SK-N-MC (cell line): ENCODE data around the gene GSTA5.
"Not testable (repeated sequence)": the region's sequence is repeated elsewhere in the genome, so short reads cannot be mapped to it uniquely, and the experiment has no call there.

Source experiments
- DNase-seq: peaks from one replicate; pipeline ENCODE4 v3.0.0-alpha.2; 2011; ENCODE audit warnings: low read depth, low spot score
- H3K27ac ChIP-seq: fragments of 200-600 bp; sonication (generic); 2 replicates; pipeline ENCODE4 v1.5.1; 2016; ENCODE audit warnings: mixed run types
- H3K36me3 ChIP-seq: fragments of 200-600 bp; sonication (generic); 2 replicates; pipeline ENCODE4 v1.6.1; 2017; ENCODE audit warnings: antibody characterized with exemption, low read length, mixed read lengths; ENCODE audit not compliant: insufficient read depth
- H3K4me3 ChIP-seq: fragments of 200-600 bp; sonication (generic); 2 replicates; pipeline ENCODE4 v1.5.1; 2016
- H3K9ac ChIP-seq: fragments of 200-600 bp; sonication (generic); 2 replicates; pipeline ENCODE4 v1.8.0; 2017; ENCODE audit warnings: mixed run types, mixed read lengths; ENCODE audit not compliant: insufficient read length
- H3K9me3 ChIP-seq: fragments of 200-600 bp; sonication (generic); 2 replicates; pipeline ENCODE4 v1.6.1; 2017; ENCODE audit warnings: low read depth, mild to moderate bottlenecking, antibody characterized with exemption, low read length, moderate library complexity, mixed read lengths
- EZH2 ChIP-seq: fragments of 200-600 bp; sonication (generic); IDR thresholded peaks from one replicate; pipeline ENCODE4 v1.6.1; 2017; ENCODE audit warnings: antibody characterized with exemption
- FOXP2 ChIP-seq: optimal IDR thresholded peaks from 2 replicates; pipeline ENCODE3; 2011; ENCODE audit warnings: mild to moderate bottlenecking, moderate library complexity; ENCODE audit not compliant: insufficient read depth; ENCODE audit errors: extremely low read length, control extremely low read depth
- POLR2AphosphoS5 ChIP-seq: IDR thresholded peaks from 2 replicates; pipeline ENCODE4 v1.6.1; 2012; ENCODE audit warnings: mild to moderate bottlenecking, low read depth, low read length, borderline replicate concordance

The GSTA5 gene

DNA sequence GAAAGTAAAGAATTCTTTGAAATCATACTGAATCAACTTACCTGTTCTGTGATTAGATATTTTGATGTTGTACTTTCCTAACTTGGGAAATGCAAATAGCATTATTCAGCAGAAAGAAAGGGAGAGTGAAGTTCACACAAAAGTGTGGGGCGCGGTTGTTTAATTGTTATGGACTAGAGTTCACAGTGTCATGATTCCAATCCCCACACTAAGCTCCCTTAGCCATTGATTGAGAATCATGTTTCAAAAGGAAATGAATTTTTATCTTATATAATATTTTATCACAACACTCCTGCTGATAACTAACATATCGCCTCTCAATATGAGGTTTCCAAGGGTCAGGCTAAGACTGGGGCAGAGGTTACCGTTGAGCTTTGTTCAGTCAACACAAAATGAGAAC, 3.0 kb upstream of the GSTA5 start:
- H3K27ac ChIP-seq = no peak overlapping the region
- no peak for TF ChIP-seq EZH2
- TF ChIP-seq POLR2AphosphoS5 = no peak
- TF ChIP-seq FOXP2 = no peak

DNA sequence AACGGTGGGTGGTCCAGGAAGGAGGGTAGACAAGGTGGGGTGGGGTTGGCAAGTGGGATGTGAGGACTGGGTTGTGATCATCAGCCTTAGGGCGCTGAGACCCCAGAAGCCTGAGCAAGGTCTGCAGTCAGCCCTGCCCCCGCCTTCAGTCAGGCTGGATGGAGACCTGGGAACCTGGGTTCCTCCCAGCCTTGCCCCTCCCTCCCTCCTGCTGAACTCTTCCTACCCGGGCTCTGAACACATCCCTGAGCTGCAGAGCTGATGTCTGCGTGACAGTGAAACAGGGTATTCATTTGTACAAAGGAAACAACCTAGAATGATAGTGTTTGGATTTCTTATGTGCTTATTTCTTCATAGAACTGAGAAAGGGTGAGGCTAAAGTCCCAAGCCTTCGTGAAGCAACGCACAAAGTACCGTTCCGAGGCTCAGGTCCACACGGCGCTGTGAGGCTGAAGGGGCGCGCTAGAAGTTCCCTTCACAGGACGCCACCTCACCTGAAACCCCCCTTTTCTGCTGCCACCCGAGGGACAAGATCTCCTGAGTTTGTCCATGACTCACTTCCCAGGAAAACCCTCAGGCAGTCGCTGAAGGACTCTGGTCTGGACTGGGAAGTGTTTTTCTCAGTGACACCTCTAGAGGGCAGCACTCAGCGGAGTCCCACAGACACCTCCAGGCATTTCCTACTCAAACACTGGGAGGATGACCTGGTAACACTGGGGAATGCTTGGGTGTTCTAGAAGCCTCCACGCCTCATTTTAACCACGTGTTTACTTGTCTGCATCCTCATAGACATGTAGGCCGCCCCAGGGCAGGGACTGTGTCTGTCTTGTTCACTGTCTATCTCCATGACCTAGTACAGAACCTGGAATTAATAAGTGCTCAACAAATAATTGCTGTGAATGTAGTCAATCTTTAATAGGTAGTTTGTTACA, 1.2 kb downstream of the GSTA5 start:
- Histone ChIP-seq H3K9ac (no peak overlapping the region), H3K9me3 (no peaks in the 10 kb centered on the region), H3K4me3 (no peak overlapping the region), H3K36me3 (no peaks in the 10 kb centered on the region), H3K27ac (no peak overlapping the region)
- peak; percentile 20 for DNase-seq
- no peak for TF ChIP-seq EZH2
- no peak for TF ChIP-seq FOXP2
- no peak for TF ChIP-seq POLR2AphosphoS5

More for the DNA sequence above, 3.0 kb upstream of the GSTA5 start:
- H3K36me3 ChIP-seq = no peaks in the 10 kb centered on the region
- DNase-seq = no peak
- H3K9me3 ChIP-seq = no peaks in the 10 kb centered on the region
- H3K4me3 ChIP-seq = no peak overlapping the region
- H3K9ac ChIP-seq = no peak overlapping the region

DNA sequence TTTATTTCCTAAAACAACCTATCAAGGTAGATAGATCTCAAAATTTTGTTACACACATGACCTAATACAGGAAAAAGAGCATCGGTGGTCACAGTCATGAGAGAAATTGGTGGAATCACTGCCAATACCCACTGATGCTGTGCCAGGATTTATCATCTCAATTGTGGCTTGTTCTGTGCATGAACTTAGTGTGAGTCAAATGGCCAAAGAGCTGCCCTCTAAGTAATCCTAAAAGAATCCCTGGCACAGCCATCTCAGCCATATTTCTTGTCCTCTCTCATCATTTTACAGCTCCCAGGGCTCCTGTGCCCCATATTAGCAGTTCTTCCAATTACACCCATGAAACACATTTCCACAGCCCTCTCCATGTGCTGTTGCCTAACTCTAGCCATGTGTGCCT, 6.1 kb downstream of the GSTA5 start:
- H3K9ac ChIP-seq = no peak overlapping the region
- no peak for DNase-seq
- H3K9me3 ChIP-seq = no peaks in the 10 kb centered on the region
- no peaks in the 10 kb centered on the region for H3K36me3 ChIP-seq
- no peak for TF ChIP-seq POLR2AphosphoS5
- TF ChIP-seq EZH2 = no peak
- TF ChIP-seq FOXP2 = no peak
- no peak overlapping the region for H3K4me3 ChIP-seq
- H3K27ac ChIP-seq = no peak overlapping the region

DNA sequence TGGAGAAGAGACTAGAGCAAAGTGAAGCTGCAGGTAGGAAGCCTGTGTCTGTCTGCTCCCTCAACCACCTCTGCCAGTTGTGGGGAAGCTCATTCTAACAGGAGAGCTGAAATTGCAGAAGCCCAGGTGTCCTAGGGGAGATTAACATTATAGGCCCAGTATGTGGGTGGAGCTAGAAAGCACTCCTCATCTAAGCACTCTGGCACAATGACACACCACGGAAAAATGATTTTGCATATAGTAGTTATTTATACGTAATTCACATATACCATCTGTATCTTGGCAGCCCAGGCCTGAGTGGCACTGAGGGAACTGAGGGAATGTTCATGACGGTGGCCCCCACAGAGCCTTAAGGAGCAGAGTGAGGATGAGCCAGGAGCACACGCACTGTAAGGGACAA, 9.7 kb downstream of the GSTA5 start:
- H3K4me3 ChIP-seq, H3K9me3 ChIP-seq, H3K27ac ChIP-seq, H3K9ac ChIP-seq, DNase-seq, H3K36me3 ChIP-seq: not testable (repeated sequence)

DNA sequence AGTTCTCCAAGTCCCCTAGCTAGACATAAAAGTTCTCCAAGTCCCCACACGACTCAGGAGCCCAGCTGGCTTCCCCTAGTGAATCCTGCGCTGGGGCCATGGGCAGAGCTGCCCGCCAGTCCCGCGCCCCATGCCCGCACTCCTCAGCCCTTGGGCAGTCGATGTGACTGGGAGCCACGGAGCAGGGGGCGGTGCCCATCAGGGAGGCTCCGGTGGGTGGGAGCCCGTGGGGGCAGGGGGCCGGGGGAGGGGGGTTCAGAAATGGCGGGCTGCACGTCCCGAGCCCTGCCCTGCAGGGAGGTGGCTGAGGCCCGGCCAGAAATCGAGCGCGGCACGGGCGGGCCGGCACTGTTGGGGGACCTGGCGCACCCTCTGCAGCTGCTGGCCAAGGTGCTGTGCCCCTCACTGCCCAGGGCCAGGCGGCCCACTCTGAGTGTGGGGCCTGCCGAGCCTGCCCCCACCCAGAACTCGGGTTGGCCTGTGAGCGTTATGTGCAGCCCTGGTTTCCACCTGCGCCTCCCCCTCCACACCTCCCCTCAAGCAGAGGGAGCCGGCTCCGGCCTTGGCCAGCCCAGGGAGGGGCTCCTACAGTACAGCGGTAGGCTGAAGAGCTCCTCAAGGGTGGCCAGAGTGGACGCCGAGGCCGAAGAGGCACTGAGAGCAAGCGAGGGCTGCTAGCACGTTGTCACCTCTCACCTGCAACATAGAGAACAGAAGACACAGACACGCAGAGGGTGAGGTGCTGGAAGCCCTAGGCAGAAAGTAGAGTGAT, 11.4 kb downstream of the GSTA5 start:
- DNase-seq = no peak
- TF ChIP-seq EZH2 (no peak), POLR2AphosphoS5 (no peak), FOXP2 (no peak)
- no peak overlapping the region for H3K27ac ChIP-seq
- H3K4me3 ChIP-seq = no peak overlapping the region
- H3K36me3 ChIP-seq = no peaks in the 10 kb centered on the region
- H3K9ac ChIP-seq = no peak overlapping the region
- no peaks in the 10 kb centered on the region for H3K9me3 ChIP-seq

DNA sequence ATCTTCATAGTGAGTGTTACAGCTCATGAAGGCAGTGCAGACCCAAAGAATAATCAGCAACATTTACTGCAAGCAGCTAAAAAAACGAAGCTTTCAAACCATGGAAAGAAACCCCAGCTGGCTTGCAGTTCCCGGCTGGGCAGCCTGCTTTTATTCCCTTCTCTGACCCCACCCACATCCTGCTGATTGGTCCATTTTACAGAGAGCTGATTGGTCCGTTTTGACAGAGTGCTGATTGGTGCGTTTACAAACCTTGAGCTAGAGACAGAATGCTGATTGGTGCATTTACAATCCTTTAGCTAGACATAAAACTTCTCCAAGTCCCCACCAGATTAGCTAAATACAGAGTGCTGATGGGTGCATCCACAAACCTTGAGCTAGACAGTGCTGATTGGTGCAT, 12.0 kb downstream of the GSTA5 start:
- not testable (repeated sequence) for H3K27ac ChIP-seq, H3K9me3 ChIP-seq, H3K9ac ChIP-seq, DNase-seq, H3K4me3 ChIP-seq, H3K36me3 ChIP-seq

DNA sequence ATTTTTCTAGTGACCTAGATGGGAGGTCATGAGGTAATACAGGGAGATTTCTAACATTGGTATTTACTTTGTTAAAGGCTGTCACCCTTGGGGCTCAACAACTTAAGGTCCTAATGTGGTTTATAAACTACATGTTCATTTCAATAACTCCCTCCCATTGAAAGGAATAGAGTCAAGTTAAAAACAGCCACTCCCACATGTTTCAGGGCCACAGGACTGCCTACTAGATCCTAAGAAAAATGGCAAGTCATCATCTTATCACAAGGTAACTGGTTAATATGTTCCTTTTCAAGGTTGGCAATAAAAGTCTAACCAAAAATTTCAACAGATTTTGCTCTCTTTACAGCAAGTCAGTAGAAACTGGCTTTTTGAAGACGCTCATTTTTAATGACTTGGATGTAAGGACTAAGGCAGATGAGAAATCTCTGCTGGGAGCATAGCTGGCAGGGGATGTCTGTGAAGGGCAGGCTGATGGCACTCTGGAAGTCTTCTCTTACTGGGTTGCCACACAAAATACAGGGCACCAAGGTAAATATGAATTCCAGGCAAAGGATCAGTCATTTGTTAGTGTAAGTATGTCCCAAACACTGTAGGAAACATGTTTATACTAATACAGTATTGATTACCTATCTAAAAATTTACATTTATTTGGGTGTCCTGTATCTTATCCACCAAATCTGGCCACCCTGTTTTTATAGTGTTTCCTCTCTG, 13.4 kb downstream of the GSTA5 start:
- not testable (repeated sequence) for H3K27ac ChIP-seq, DNase-seq, H3K9ac ChIP-seq, H3K9me3 ChIP-seq, H3K4me3 ChIP-seq, H3K36me3 ChIP-seq

DNA sequence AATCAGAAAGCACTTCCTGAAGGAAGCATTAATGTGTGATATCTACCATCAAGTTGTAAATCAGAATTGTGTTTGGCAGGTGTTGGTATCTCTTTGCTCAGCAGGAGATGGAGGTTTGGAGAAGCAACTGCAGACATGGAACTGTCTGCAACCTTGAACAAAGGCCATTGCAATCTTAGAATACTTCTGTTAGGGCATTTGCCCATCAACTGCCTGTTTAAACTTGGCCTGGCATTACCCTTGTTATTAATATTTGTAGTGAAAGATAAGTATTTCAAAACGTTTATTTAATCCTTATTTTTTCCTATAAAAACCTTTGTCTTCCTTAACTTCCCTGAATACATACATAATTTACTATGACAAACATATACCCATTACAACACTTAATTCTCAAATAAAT, 14.1 kb downstream of the GSTA5 start:
- DNase-seq = no peak

DNA sequence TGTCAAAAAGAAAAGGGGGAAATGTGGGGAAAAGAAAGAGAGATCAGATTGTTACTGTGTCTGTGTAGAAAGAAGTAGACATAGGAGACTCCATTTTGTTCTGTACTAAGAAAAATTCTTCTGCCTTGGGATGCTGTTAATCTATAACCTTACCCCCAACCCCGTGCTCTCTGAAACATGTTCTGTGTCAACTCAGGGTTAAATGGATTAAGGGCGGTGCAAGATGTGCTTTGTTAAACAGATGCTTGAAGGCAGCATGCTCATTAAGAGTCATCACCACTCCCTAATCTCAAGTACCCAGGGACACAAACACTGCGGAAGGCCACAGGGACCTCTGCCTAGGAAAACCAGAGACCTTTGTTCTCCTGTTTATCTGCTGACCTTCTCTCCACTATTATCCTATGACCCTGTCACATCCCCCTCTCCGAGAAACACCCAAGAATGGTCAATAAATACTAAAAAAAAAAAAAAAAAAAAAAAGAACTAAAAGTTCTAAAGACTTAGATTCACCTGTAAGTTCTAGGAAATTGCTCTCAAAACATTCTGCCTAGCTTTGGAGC, 14.6 kb downstream of the GSTA5 start:
- H3K9ac ChIP-seq, H3K4me3 ChIP-seq, H3K36me3 ChIP-seq, H3K9me3 ChIP-seq, H3K27ac ChIP-seq, DNase-seq: not testable (repeated sequence)

More for the DNA sequence above, 14.1 kb downstream of the GSTA5 start:
- TF ChIP-seq EZH2 (no peak), FOXP2 (no peak), POLR2AphosphoS5 (no peak)
- Histone ChIP-seq H3K4me3 (no peak overlapping the region), H3K27ac (no peak overlapping the region), H3K36me3 (no peaks in the 10 kb centered on the region), H3K9ac (no peak overlapping the region), H3K9me3 (no peaks in the 10 kb centered on the region)

DNA sequence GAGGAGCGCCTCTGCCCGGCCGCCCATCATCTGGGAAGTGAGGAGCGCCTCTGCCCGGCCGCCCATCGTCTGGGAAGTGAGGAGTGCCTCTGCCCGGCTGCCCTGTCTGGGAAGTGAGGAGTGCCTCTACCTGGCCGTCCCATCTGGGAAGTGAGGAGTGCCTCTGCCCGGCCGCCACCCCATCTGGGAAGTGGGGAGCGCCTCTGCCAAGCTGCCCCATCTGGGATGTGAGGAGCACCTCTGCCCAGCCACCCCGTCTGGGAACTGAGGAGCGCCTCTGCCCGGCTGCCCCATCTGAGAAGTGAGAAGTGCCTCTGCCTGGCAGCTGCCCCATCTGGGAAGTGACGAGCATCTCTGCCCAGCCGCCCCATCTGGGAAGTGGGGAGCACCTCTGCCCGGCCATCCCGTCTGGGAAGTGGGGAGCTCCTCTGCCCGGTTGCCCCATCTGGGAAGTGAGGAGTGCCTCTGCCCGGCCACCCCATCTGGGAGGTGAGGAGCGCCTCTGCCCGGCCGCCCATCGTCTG, 15.3 kb downstream of the GSTA5 start:
- not testable (repeated sequence) for H3K36me3 ChIP-seq, H3K9me3 ChIP-seq, H3K4me3 ChIP-seq, H3K27ac ChIP-seq, H3K9ac ChIP-seq, DNase-seq
